ENCODE results near the gene PLCB1. TPM values are rescaled to one million over a fixed set of nuclear protein-coding genes. Genes with fewer than 3 reads are reported as not detected.
"Not testable (repeated sequence)": the region's sequence is repeated elsewhere in the genome, so short reads cannot be mapped to it uniquely, and the experiment has no call there.

The PLCB1 gene
- total RNA-seq, 2 experiments from 2014 or later, result 2.2 to 2.8 TPM

GRCh38 chr20:8326191-8326590 lies 194.1 kb downstream of the PLCB1 start:
- DNase-seq, result no peak
- H3K4me1 Mint-ChIP-seq, result no peaks in the 10 kb centered on the region
- H3K4me3 Mint-ChIP-seq, result no peak overlapping the region
- no peak overlapping the region for H3K27ac Mint-ChIP-seq
- H3K27me3 Mint-ChIP-seq, result no peaks in the 10 kb centered on the region
- H3K9me3 Mint-ChIP-seq, result no peaks in the 10 kb centered on the region
- H3K36me3 Mint-ChIP-seq, result no peaks in the 10 kb centered on the region

DNA sequence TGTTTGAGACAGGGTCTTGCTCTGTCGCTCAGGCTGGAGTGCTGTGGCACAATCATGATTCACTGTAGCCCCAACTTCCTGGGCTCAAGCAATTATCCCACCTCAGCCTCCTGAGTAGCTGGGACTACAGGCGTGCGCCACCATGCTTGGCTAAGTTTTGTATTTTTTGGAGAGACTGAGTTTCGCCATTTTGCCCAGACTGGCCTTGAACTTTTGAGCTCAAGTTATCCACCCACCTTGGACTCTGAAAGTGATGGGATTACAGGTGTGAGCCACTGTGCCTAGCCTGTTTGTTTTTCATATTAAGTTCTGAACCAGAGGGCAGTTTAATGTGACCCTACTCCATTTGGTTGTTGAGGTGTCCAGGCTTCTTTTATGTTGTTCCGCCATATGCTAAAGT lies 194.8 kb downstream of the PLCB1 start:
- Mint-ChIP-seq H3K27me3 (no peaks in the 10 kb centered on the region), H3K9me3 (no peaks in the 10 kb centered on the region), H3K27ac (no peak overlapping the region), H3K36me3 (no peaks in the 10 kb centered on the region), H3K4me3 (no peak overlapping the region), H3K4me1 (no peaks in the 10 kb centered on the region)
- no peak for DNase-seq

- no peaks in the 10 kb centered on the region for H3K9me3 Mint-ChIP-seq
- H3K4me3 Mint-ChIP-seq, result no peak overlapping the region
- H3K27ac Mint-ChIP-seq, result no peak overlapping the region
- H3K36me3 Mint-ChIP-seq, result no peaks in the 10 kb centered on the region
- H3K27me3 Mint-ChIP-seq, result no peaks in the 10 kb centered on the region
- DNase-seq, result no peak
- no peaks in the 10 kb centered on the region for H3K4me1 Mint-ChIP-seq
Measured at GRCh38 chr20:8328189-8328588, 196.1 kb downstream of the PLCB1 start.

- H3K4me1 Mint-ChIP-seq, result no peaks in the 10 kb centered on the region
- no peaks in the 10 kb centered on the region for H3K36me3 Mint-ChIP-seq
- H3K9me3 Mint-ChIP-seq, result no peaks in the 10 kb centered on the region
- H3K27ac Mint-ChIP-seq, result no peak overlapping the region
- H3K27me3 Mint-ChIP-seq, result no peaks in the 10 kb centered on the region
- no peak overlapping the region for H3K4me3 Mint-ChIP-seq
- no peak for DNase-seq
Measured at GRCh38 chr20:8330319-8330784, 198.3 kb downstream of the PLCB1 start.

- DNase-seq, result no peak
- Mint-ChIP-seq H3K9me3 (no peaks in the 10 kb centered on the region), H3K27me3 (no peaks in the 10 kb centered on the region), H3K4me1 (no peaks in the 10 kb centered on the region), H3K27ac (no peak overlapping the region), H3K4me3 (no peak overlapping the region), H3K36me3 (no peaks in the 10 kb centered on the region)
Measured at GRCh38 chr20:8330785-8331695, 199.0 kb downstream of the PLCB1 start.

GRCh38 chr20:8331740-8332412 lies 199.8 kb downstream of the PLCB1 start:
- Mint-ChIP-seq H3K36me3 (no peaks in the 10 kb centered on the region), H3K4me3 (no peak overlapping the region), H3K4me1 (no peaks in the 10 kb centered on the region), H3K27ac (no peak overlapping the region), H3K9me3 (no peaks in the 10 kb centered on the region), H3K27me3 (no peaks in the 10 kb centered on the region)
- no peak for DNase-seq

DNA sequence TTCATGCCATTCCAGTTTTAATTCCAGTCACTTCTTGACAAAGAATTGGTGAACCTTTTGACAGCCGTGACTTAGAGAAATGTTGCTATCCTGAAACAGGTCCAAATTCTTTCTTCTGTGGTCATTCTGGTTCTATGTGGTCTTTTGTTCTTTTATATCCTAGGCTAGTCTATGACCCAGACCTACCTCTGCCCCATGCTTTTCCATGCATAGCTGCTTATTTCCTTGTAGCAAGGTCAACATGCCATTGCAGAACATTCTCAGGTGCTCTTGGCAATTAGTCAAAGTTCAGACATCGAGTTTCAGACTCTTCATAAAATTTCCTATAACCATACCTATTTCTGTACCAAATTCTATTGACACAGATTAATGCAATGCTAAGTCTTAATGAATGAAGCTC lies 202.6 kb downstream of the PLCB1 start:
- Mint-ChIP-seq H3K4me3 (no peak overlapping the region), H3K9me3 (no peaks in the 10 kb centered on the region), H3K27me3 (no peaks in the 10 kb centered on the region), H3K36me3 (no peaks in the 10 kb centered on the region), H3K27ac (no peak overlapping the region), H3K4me1 (no peaks in the 10 kb centered on the region)
- DNase-seq, result no peak

DNA sequence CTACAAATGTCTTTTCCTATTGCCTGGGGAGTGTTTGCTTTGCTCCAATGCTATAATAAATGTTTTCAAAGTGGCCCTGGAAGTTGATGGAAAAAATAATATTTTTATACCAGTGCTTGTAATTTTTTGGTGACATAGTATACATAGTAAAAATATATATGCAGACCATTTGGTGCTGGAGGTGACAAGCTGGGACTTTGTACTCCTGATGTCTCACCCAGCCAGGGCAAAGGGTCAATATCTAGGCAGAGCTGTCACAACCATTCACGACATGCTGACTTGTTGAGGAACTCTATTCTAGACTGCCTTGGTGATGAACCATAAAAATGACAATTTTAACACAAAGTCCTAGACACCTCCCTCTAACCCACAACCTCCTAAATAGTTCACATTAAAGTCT lies 203.0 kb downstream of the PLCB1 start:
- Mint-ChIP-seq H3K4me3 (no peak overlapping the region), H3K27ac (no peak overlapping the region), H3K36me3 (no peaks in the 10 kb centered on the region), H3K27me3 (no peaks in the 10 kb centered on the region), H3K9me3 (no peaks in the 10 kb centered on the region), H3K4me1 (no peaks in the 10 kb centered on the region)
- no peak for DNase-seq

DNA sequence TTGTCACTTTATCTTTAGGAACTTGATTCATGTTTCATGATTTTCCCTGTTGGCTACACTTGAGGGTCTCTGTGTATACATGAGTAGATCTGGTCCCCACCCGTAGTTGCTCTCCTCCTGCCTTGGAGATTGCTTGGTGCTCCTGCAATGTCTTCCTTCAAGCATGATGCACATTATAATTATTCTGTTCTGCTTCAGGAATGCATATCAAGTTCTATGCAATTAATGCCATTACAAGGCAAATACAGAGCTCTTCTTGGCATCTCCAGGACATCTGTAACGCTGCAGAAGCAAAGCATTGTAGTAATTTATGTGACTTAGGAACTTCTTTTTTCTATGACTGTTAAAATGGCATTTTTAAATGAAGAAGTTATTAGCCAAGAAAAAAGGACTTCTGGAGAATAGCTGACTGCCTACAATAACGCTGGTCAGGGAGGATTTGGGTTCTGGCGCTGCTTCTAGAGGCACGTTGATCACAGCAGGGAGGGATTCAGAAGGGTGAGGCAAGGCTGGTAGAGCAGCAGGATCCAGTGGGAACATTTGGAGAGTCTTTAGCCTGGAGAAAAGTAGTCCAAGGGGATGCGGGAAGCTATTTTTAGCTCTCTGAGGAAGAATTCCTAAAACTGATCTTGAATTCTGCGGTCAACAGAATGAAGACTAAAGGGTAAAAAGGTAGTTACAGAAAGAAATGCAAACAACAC lies 203.6 kb downstream of the PLCB1 start:
- Mint-ChIP-seq H3K9me3 (no peaks in the 10 kb centered on the region), H3K4me3 (no peak overlapping the region), H3K4me1 (no peaks in the 10 kb centered on the region), H3K27me3 (no peaks in the 10 kb centered on the region), H3K27ac (no peak overlapping the region), H3K36me3 (no peaks in the 10 kb centered on the region)
- no peak for DNase-seq

DNA sequence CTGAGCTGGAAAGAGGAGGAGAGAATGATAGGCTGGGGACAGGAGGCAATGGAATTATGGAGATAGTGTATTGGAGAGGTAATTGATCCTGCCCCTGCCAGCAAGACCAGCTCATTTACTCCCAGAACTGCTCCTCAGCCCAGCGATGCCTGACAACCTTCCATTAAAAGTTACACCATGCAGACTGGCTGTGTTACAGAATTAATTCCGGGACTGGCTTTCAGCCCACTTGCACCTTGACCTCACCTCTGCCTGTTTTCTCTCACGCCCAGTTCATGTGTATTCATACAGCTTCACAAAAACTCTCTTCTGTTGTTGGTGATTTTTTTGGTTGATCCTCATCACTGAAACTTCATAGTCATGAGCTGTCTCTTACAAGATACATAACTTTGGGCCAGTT lies 207.3 kb downstream of the PLCB1 start:
- no peaks in the 10 kb centered on the region for H3K27me3 Mint-ChIP-seq
- no peak for DNase-seq
- no peaks in the 10 kb centered on the region for H3K36me3 Mint-ChIP-seq
- H3K4me3 Mint-ChIP-seq, result no peak overlapping the region
- H3K27ac Mint-ChIP-seq, result no peak overlapping the region
- H3K9me3 Mint-ChIP-seq, result no peaks in the 10 kb centered on the region
- H3K4me1 Mint-ChIP-seq, result no peaks in the 10 kb centered on the region

GRCh38 chr20:8342391-8342790 lies 210.3 kb downstream of the PLCB1 start:
- no peaks in the 10 kb centered on the region for H3K9me3 Mint-ChIP-seq
- DNase-seq, result no peak
- H3K4me3 Mint-ChIP-seq, result no peak overlapping the region
- no peak overlapping the region for H3K27ac Mint-ChIP-seq
- H3K27me3 Mint-ChIP-seq, result no peaks in the 10 kb centered on the region
- no peaks in the 10 kb centered on the region for H3K4me1 Mint-ChIP-seq
- H3K36me3 Mint-ChIP-seq, result no peaks in the 10 kb centered on the region

DNA sequence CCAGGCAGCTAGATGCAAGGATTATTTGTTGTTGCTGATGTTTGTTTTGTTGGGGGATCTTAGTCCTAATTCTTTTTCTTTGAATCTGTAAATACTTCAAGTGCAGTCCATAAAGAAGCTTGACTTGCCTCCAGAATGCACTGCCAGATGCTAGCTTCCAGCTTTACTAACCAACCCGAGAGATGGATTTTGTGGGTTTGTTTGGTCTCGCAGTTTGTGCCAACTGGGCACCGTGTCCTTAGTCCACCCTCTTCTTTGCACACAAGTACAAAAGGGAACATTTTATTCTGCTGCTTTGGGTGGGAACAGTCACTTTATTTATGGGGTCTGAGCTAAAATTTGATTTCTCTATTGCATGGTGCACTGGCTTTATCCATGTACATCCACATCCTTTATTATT lies 212.0 kb downstream of the PLCB1 start:
- no peak for DNase-seq
- no peaks in the 10 kb centered on the region for H3K27me3 Mint-ChIP-seq
- H3K9me3 Mint-ChIP-seq, result no peaks in the 10 kb centered on the region

DNA sequence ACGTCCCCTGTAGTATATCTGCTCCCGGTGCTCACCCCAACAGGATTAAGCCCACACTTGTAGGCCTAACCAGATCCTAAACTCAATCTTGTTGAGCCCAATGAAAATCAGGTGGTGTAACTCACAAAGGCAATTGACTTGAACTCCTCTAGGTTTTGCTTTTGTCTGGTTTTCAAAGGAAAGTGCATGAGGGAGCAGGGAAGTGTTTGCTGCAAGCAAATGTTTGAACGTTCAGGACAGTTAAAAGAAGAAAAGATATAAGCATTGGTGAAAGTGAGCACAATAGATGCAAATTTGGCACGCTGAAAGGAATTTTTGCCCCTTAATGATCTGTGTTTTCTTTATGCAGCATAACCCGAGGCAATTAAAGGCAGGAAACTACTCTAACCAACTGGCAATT lies 212.6 kb downstream of the PLCB1 start:
- H3K4me1 Mint-ChIP-seq, result no peaks in the 10 kb centered on the region
- H3K9me3 Mint-ChIP-seq, result no peaks in the 10 kb centered on the region
- no peak for DNase-seq
- no peaks in the 10 kb centered on the region for H3K36me3 Mint-ChIP-seq
- H3K27ac Mint-ChIP-seq, result no peak overlapping the region
- no peak overlapping the region for H3K4me3 Mint-ChIP-seq
- H3K27me3 Mint-ChIP-seq, result no peaks in the 10 kb centered on the region

More for the DNA sequence above, 212.0 kb downstream of the PLCB1 start:
- Mint-ChIP-seq H3K4me1 (no peaks in the 10 kb centered on the region), H3K27ac (no peak overlapping the region), H3K36me3 (no peaks in the 10 kb centered on the region), H3K4me3 (no peak overlapping the region)

DNA sequence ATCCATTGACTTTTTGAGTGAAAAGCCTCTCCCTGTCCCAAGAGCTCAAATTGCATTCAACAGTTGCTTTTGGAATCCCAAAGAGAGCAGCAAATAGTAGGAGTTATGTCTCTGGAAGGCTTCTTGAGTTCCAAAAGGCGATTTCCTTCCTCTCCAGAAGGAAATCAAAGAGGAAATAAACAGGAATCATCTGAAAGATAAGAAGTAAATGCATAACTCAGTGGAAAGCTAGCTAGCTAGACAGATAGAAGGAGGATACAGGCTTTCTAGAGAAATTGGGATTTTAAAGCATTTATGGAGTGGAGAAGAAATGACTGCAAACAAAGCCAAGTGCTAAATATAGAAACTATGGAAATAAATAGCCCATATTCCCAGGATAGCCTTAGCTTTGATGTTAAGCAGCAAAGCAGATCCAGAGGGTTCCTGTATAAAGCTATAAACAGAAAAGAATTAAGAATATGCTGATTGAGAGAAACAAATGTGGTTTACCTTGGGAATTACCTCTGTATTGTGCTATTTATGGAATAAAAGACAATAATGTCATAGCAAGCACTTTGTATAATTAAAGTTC lies 214.7 kb downstream of the PLCB1 start:
- no peaks in the 10 kb centered on the region for H3K36me3 Mint-ChIP-seq
- DNase-seq, result no peak
- no peak overlapping the region for H3K27ac Mint-ChIP-seq
- H3K4me3 Mint-ChIP-seq, result no peak overlapping the region
- no peaks in the 10 kb centered on the region for H3K4me1 Mint-ChIP-seq
- no peaks in the 10 kb centered on the region for H3K9me3 Mint-ChIP-seq
- no peaks in the 10 kb centered on the region for H3K27me3 Mint-ChIP-seq

- H3K4me1 Mint-ChIP-seq, H3K36me3 Mint-ChIP-seq, H3K27me3 Mint-ChIP-seq, H3K4me3 Mint-ChIP-seq, DNase-seq, H3K9me3 Mint-ChIP-seq, H3K27ac Mint-ChIP-seq: not testable (repeated sequence)
Measured at GRCh38 chr20:8350225-8350624, 218.2 kb downstream of the PLCB1 start.
